Measurements from ENCODE around the gene SLC25A39.

GRCh38 chr17:44324571-44325275, at the start of gene SLC25A39:
- TF ChIP-seq GATA3 (IDR thresholded peaks at IDR 0.05; ENCODE audit: low read depth, low read length): no peak
- no peak for TF ChIP-seq GATA2 (IDR thresholded peaks at IDR 0.05; ENCODE audit: low read depth, low read length)

Data from SH-SY5Y (cell line).